HG03025 (cell line): ENCODE results near the gene SORCS2.

Experiments
- ATAC-seq: cut with Tn5 transposase; IDR thresholded peaks from one replicate; pipeline ENCODE4 v1.9.1; 2021; ENCODE audit warnings: mild to moderate bottlenecking, moderate library complexity; ENCODE audit not compliant: unreplicated experiment, low FRiP score

The SORCS2 gene

DNA sequence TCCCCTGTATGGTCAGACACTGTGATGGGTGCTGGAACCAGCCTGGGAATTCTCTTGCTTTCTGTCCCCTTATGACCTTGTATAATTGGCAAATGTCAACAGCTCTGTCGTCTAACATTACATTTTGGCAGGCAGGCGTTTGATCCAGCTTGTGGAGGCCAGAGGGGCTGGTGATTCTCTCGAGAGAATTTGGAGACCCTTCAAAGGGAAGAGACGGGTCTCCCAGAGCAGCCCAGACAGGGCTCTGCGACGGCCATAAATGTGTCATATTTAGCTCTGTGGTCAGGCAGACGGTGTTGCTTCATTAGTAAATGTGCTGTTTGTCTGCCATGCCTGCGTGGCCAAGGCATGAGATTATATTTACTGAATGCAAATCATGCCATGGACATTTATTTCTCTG, 68.7 kb downstream of the SORCS2 start:
- no peak for ATAC-seq

DNA sequence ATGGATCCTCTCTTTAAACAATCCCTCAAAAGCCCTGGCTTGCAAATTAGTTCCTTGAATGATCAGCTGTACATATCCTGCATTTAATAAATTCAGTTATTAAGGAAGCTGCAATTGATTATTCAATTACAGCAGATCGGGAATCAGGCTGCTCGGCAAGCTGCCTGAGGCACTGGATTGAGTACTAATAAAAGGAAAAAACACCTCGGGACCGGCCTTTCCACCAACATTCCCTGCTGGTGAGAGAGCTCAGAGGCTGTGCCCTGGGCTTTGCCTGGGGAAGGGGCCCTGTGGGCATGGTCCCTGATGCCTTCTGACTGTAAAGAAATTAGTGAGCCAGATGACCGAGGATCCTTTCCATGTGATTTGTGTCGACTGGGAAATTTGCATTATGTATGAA, 69.2 kb downstream of the SORCS2 start:
- no peak for ATAC-seq

GRCh38 chr4:7262134-7262533, 69.8 kb downstream of the SORCS2 start:
- no peak for ATAC-seq

- ATAC-seq = no peak
These were observed 70.8 kb downstream of the SORCS2 start for GRCh38 chr4:7263166-7263565.

DNA sequence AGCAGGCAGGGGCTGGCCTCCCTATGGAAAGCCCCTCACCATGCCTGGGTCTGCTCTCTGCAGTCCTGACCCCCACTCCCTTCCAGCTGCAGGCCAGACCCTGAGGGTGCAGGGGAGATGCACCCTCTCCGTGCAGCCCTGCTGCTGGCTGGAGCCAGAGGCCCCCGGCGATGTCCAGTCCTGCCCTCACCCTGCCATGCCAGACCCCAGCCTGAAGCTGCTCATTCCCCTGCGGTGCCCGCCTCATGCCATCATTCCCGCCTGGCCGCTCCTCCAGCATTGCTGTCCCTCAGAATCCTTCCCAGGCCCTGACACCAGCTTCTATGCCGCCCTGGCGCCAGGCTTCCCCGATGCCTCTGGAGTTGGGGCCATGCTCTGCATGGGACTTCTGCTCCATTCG, 72.4 kb downstream of the SORCS2 start:
- no peak for ATAC-seq

GRCh38 chr4:7266525-7267292, 74.4 kb downstream of the SORCS2 start:
- no peak for ATAC-seq

GRCh38 chr4:7267829-7268228, 75.5 kb downstream of the SORCS2 start:
- no peak for ATAC-seq

GRCh38 chr4:7268941-7269340, 76.6 kb downstream of the SORCS2 start:
- ATAC-seq = no peak

- no peak for ATAC-seq
These were observed 77.8 kb downstream of the SORCS2 start for GRCh38 chr4:7270121-7270520.

- ATAC-seq = no peak
These were observed 80.1 kb downstream of the SORCS2 start for GRCh38 chr4:7272404-7272803.

DNA sequence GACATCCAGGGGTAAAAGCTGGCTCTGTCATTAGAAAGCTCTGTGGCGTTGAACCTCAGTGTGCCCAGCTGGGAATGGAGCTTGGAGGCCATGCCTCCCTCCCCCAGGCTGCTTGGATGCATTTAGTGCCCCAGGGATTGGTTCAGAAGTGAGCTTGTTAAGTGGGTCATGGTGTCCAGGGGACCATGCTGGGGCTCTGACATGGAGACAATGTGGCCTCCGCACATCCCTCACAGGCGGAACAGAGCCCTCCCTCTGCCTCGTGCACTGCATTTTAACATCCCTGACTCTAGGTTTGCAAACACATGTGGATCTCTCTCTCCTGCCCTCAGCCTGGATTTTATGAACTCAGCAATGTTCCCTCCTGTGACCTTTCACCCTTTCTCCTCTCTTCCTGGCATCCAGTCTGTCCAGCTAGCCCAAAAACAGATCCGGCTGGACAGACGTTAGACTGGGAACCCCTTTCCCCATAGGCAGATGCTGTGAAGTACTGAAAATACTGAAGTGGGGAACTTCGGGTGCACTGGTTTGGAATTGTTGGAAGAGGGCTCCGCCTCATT, 81.5 kb downstream of the SORCS2 start:
- no peak for ATAC-seq

GRCh38 chr4:7275067-7275466, 82.7 kb downstream of the SORCS2 start:
- ATAC-seq = no peak

DNA sequence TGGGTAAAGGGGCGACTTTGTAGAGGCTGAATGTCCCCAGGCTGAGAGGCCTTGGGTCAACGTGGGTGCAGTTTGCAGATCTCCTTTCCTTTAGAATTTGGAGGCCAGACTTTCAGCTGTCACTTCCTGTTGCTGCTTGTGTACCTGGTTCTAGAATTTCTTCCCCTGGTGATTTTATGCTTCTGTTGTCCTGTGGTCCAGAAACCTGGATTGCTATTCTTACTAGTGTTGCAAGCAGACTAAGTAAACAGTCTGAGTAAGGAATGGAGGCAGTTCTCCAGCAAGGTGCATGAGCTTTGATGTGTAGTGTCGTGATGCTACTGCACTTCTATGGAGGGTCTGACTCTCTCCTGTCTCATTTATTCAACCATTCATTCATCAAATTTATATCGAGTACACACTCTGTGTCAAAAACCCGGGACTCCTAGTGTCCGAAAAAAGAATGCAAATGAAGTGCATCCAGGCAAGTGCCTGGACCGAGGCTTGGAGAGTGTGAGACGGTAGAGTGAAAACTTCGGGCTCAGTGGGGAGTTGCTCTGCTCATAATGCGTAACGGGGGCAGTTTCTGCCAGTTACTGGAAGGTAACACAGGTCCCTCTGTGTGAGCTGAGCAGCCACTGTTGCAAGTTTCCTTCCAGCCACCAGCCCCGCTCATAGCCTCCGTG, 83.3 kb downstream of the SORCS2 start:
- ATAC-seq = no peak

DNA sequence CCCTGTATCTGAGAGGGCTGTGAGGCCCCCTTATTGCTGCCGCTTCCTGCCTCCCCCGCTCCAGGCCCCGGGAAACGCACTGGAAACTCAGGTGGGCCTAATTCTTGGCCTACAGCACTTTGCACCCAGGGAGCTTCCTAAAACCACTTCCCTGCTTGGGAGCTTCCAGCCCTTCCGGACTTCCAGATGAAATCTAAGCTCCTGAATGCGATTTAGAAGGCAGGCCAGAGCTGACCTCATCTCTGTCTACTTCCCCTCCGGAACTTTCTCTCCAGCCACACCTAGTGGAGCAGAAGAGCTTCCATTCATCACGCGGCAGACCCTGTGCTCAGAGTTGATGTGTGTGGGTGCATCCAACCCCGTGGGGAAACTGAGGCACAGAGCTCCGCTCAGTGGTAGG, 84.2 kb downstream of the SORCS2 start:
- no peak for ATAC-seq

DNA sequence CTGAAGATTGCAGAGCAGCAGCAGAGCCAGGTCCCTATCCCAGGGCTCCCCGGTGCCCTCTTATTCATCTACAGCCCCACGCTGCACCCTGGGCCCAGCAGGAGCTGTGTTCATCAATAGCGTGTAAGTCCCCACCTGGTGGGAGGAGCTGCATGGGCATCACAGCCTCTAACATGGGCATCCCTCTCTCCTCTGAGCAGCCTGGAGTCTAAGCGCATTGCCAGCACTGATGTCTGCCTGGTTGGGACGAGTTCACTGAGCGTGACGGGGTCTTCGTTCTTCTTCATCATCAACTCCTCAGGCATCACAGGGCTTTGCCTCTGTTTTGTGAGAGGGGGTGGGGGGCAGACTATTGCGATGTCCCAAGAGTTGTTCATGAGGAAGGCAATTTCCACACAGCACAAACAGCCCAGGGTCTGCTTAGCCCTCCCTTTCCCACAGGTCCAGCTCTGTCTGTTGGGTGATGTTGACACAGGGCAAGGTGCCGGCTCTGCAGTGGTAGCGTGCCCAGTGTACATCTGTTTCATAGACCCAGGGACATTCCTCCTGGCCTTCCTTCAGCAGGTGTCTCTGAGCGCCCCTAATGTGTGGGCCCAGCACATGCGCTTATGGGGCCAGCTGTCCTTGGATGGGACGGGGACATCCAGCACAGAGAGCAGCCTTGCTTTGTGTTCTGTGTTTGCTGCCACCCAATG, 85.9 kb downstream of the SORCS2 start:
- ATAC-seq = no peak

- ATAC-seq = no peak
These were observed 86.6 kb downstream of the SORCS2 start for GRCh38 chr4:7278981-7279380.

- ATAC-seq = no peak
These were observed 87.6 kb downstream of the SORCS2 start for GRCh38 chr4:7279902-7280301.

DNA sequence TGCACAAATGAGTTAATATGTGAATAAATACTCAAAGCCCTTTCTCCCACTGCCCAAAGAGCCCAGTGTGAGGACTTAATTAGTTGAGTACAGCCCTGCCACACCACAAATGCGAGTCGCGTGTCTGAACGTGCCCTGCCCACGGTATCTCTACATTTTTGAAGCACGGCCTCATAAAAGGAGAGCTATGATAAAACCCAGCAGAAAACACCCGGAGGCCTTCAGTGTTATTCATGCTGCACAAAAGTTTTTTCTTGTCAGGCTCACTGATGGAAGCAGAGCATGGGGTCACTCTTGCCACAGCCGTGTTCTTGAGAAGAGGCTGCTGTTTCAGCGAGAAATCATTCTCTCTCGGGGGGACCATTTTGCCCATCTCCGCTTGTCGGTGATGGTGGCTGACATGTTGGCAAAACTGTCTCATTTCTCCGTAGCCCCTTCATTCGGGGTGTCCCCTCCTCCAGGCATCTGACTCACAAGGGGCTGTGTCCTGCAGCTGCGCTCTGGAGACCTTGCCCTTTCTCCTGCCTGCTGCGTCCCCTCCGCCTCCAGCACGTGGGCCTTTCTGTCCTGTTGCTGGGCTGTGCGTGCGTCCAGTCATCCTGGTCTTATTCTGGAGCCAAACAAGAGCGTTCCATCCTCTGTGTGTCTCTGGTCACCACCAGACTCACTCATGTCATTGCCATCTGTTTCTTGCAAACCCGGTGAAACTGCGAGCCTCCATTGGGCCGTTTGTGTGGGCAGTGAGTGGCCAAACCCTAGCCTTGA, 88.8 kb downstream of the SORCS2 start:
- ATAC-seq = no peak

DNA sequence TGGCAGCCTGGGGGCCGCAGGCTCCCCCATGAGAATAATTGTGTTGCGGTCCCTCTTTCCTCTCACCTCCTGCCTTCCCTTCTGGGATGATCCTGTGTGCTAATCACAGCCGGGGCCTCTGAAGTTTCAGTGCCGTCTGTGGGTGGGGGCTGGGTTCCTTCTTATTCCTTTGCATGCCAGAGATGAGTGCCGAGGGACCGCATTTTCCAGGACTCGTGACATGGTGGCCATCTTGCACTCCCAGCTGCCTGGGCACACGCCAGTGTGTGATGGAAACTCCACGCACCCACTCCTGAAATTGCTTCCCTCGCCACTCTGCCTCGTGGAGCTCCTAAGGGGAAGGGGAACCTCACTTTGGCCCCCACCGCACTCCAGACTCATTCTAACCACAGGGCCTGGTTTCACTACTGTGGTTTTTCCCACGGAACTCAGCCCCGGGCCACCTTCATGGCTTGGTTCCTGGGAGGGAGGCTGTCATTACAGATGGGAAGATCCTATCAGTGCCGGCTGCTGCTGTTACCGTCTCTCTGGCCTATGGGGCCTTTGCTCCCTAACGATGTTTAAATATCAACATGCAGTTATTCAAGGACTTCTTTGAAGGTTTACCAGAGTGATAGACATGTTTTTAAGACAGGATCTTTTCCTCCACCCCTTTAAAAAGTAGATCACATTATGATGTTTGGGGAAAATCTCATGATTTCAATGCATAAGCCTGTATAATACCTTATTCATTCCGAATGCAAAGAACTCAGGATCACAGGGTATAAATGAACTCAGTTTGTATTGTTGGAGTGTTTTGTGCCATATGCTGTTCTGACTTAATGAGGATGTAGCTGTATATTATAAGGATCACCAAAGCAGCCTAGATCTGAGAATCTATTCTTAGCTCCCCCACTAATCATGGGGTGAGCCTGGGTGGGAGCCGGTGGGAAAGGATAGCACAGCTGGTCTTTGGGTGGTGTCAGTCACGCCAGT, 89.6 kb downstream of the SORCS2 start:
- no peak for ATAC-seq
